ENCODE data around the gene BRAT1.
"Not testable (repeated sequence)": the region's sequence is repeated elsewhere in the genome, so short reads cannot be mapped to it uniquely, and the experiment has no call there.

BRAT1 gene

GRCh38 chr7:2535872-2536627 lies 19.3 kb downstream of the BRAT1 start:
- DNase-seq = not testable (repeated sequence)

GRCh38 chr7:2534214-2534613 lies 21.1 kb downstream of the BRAT1 start:
- not testable (repeated sequence) for DNase-seq

GRCh38 chr7:2533566-2533965 lies 21.8 kb downstream of the BRAT1 start:
- not testable (repeated sequence) for DNase-seq

- DNase-seq = not testable (repeated sequence)
Observed at GRCh38 chr7:2532816-2533215, 22.5 kb downstream of the BRAT1 start.

GRCh38 chr7:2532199-2532772 lies 23.0 kb downstream of the BRAT1 start:
- DNase-seq = not testable (repeated sequence)

- DNase-seq = not testable (repeated sequence)
Observed at GRCh38 chr7:2531796-2532110, 23.6 kb downstream of the BRAT1 start.

- not testable (repeated sequence) for DNase-seq
Observed at GRCh38 chr7:2530994-2531795, 24.1 kb downstream of the BRAT1 start.

GRCh38 chr7:2530071-2530987 lies 25.0 kb downstream of the BRAT1 start:
- DNase-seq = peak; percentile 87

- DNase-seq = peak; percentile 68
Observed at GRCh38 chr7:2529161-2530070, 25.9 kb downstream of the BRAT1 start.

GRCh38 chr7:2528481-2529095 lies 26.7 kb downstream of the BRAT1 start:
- no peak for DNase-seq

GRCh38 chr7:2527505-2528467 lies 27.5 kb downstream of the BRAT1 start:
- peak; percentile 55 for DNase-seq

- DNase-seq = no peak
Observed at GRCh38 chr7:2526659-2527504, 28.4 kb downstream of the BRAT1 start.

GRCh38 chr7:2525658-2526630 lies 29.4 kb downstream of the BRAT1 start:
- no peak for DNase-seq

GRCh38 chr7:2524808-2525657 lies 30.3 kb downstream of the BRAT1 start:
- DNase-seq = no peak

- no peak for DNase-seq
Observed at GRCh38 chr7:2523941-2524807, 31.1 kb downstream of the BRAT1 start.

- DNase-seq = no peak
Observed at GRCh38 chr7:2523461-2523936, 31.8 kb downstream of the BRAT1 start.
